HEK293 (cell line): ENCODE results near the gene CYTL1.

ENCODE experiments used
- CTCF ChIA-PET: fragments of 350-600 bp; formaldehyde crosslinking; extraction: SDS; loops from one replicate; lab custom pipeline; 2021; ENCODE audit warnings: antibody characterized with exemption; lab: Yijun Ruan, JAX
- POLR2A ChIA-PET: fragments of 300-600 bp; formaldehyde crosslinking; extraction: SDS; loops from one replicate; lab custom pipeline; 2020; ENCODE audit warnings: antibody characterized with exemption, inconsistent platforms; lab: Yijun Ruan, JAX
- H3K27ac ChIP-seq: fragments of 200-500 bp; sonication (Bioruptor generic); 2 replicates; pipeline ENCODE4 v1.5.1; 2014; ENCODE audit warnings: low read depth, low read length, control low read depth, inconsistent platforms; ENCODE audit errors: extremely low read depth
- H3K36me3 ChIP-seq, 2 experiments: fragments of 200-500 bp in 1 of 2; sonication (Bioruptor generic) in 1 of 2; 1 replicate in 1 of 2; 2 replicates in 1 of 2; pipeline ENCODE4 v1.5.1; 2014 to 2017; ENCODE audit warnings: inconsistent platforms in 2 of 2, low read length in 2 of 2; ENCODE audit not compliant: control insufficient read depth in 2 of 2, insufficient read depth in 1 of 2
- H3K4me1 ChIP-seq: fragments of 200-500 bp; sonication (Bioruptor generic); 2 replicates; pipeline ENCODE4 v1.5.1; 2014; ENCODE audit warnings: mild to moderate bottlenecking, low read length, inconsistent platforms; ENCODE audit not compliant: control insufficient read depth, insufficient read depth
- H3K4me3 ChIP-seq: 2 replicates; pipeline ENCODE4 v1.5.1; 2011; ENCODE audit warnings: low read depth, mild to moderate bottlenecking, control low read depth, low read length, moderate library complexity
- H3K9me3 ChIP-seq: fragments of 200-500 bp; sonication (Bioruptor generic); 2 replicates; pipeline ENCODE4 v1.5.1; 2014; ENCODE audit warnings: low read depth, low read length, inconsistent platforms; ENCODE audit not compliant: control insufficient read depth, insufficient read depth
- HOXC10 ChIP-seq: sonication (generic); formaldehyde crosslinking; IDR thresholded peaks from 2 replicates; pipeline ENCODE4 v1.8.1; 2023; ENCODE audit warnings: mild to moderate bottlenecking, missing genetic modification reagents
- HOXD13 ChIP-seq: sonication (generic); formaldehyde crosslinking; IDR thresholded peaks from 2 replicates; pipeline ENCODE4 v1.8.0; 2022; ENCODE audit warnings: missing genetic modification reagents, borderline replicate concordance
- KLF17 ChIP-seq: fragments of 450-650 bp; formaldehyde crosslinking; IDR thresholded peaks from 2 replicates; pipeline ENCODE4 v1.5.1; 2016; ENCODE audit warnings: missing biosample characterization, missing genetic modification characterization
- PATZ1 ChIP-seq: fragments of 450-650 bp; formaldehyde crosslinking; IDR thresholded peaks from 2 replicates; pipeline ENCODE4 v1.5.1; 2016; ENCODE audit warnings: missing biosample characterization, missing genetic modification characterization
- PRDM6 ChIP-seq: fragments of 450-650 bp; formaldehyde crosslinking; IDR thresholded peaks from 2 replicates; pipeline ENCODE4 v1.5.1; 2017; ENCODE audit warnings: missing biosample characterization, missing genetic modification characterization
- SP2 ChIP-seq: fragments of 450-650 bp; formaldehyde crosslinking; IDR thresholded peaks from 2 replicates; pipeline ENCODE4 v1.5.1; 2016; ENCODE audit warnings: missing biosample characterization, missing genetic modification characterization
- SP7 ChIP-seq: fragments of 450-650 bp; formaldehyde crosslinking; IDR thresholded peaks from 2 replicates; pipeline ENCODE4 v1.5.1; 2016; ENCODE audit warnings: missing biosample characterization, missing genetic modification characterization
- WT1 ChIP-seq: fragments of 450-650 bp; formaldehyde crosslinking; IDR thresholded peaks from 2 replicates; pipeline ENCODE4 v1.5.1; 2016; ENCODE audit warnings: missing biosample characterization, missing genetic modification characterization
- ZBTB1 ChIP-seq: fragments of 450-650 bp; formaldehyde crosslinking; IDR thresholded peaks from 2 replicates; pipeline ENCODE4 v1.5.1; 2016; ENCODE audit warnings: missing biosample characterization, missing genetic modification characterization
- ZBTB11 ChIP-seq: fragments of 450-650 bp; formaldehyde crosslinking; conservative IDR thresholded peaks from 2 replicates; pipeline ENCODE4 v1.5.1; 2016; ENCODE audit warnings: low read depth, missing biosample characterization, missing genetic modification characterization
- ZBTB48 ChIP-seq: fragments of 450-650 bp; formaldehyde crosslinking; IDR thresholded peaks from 2 replicates; pipeline ENCODE4 v1.5.1; 2016; ENCODE audit warnings: missing biosample characterization, missing genetic modification characterization
- ZFP41 ChIP-seq: fragments of 450-650 bp; formaldehyde crosslinking; IDR thresholded peaks from 2 replicates; pipeline ENCODE4 v1.5.1; 2016; ENCODE audit warnings: missing biosample characterization, missing genetic modification characterization, borderline replicate concordance
- ZNF121 ChIP-seq: fragments of 450-650 bp; formaldehyde crosslinking; IDR thresholded peaks from 2 replicates; pipeline ENCODE4 v1.5.1; 2016; ENCODE audit warnings: missing biosample characterization, missing genetic modification characterization
- ZNF174 ChIP-seq: fragments of 450-650 bp; formaldehyde crosslinking; IDR thresholded peaks from 2 replicates; pipeline ENCODE4 v1.5.0; 2017; ENCODE audit warnings: missing biosample characterization, mild to moderate bottlenecking, missing genetic modification characterization
- ZNF184 ChIP-seq: fragments of 450-650 bp; IDR thresholded peaks from 2 replicates; pipeline ENCODE4 v1.5.1; 2018; ENCODE audit warnings: missing biosample characterization, mild to moderate bottlenecking, missing genetic modification characterization
- ZNF24 ChIP-seq: fragments of 450-650 bp; formaldehyde crosslinking; IDR thresholded peaks from 2 replicates; pipeline ENCODE4 v1.5.1; 2016; ENCODE audit warnings: missing biosample characterization, missing genetic modification characterization
- ZNF324 ChIP-seq: fragments of 450-650 bp; formaldehyde crosslinking; IDR thresholded peaks from 2 replicates; pipeline ENCODE4 v1.5.1; 2016; ENCODE audit warnings: missing biosample characterization, missing genetic modification characterization
- ZNF335 ChIP-seq: fragments of 450-650 bp; formaldehyde crosslinking; conservative IDR thresholded peaks from 2 replicates; pipeline ENCODE4 v1.5.1; 2016; ENCODE audit warnings: missing biosample characterization, missing genetic modification characterization
- ZNF354C ChIP-seq: fragments of 450-650 bp; formaldehyde crosslinking; IDR thresholded peaks from 2 replicates; pipeline ENCODE4 v1.5.1; 2016; ENCODE audit warnings: missing biosample characterization, missing genetic modification characterization, low read depth, borderline replicate concordance
- ZNF37A ChIP-seq: fragments of 450-650 bp; IDR thresholded peaks from 2 replicates; pipeline ENCODE4 v1.5.1; 2018; ENCODE audit warnings: missing biosample characterization, missing genetic modification characterization
- ZNF398 ChIP-seq: fragments of 450-650 bp; formaldehyde crosslinking; IDR thresholded peaks from 2 replicates; pipeline ENCODE4 v1.5.1; 2017; ENCODE audit warnings: missing biosample characterization, missing genetic modification characterization
- ZNF560 ChIP-seq: fragments of 450-650 bp; formaldehyde crosslinking; IDR thresholded peaks from 2 replicates; pipeline ENCODE4 v1.5.1; 2017; ENCODE audit warnings: missing biosample characterization, missing genetic modification characterization, borderline replicate concordance
- ZNF623 ChIP-seq: fragments of 450-650 bp; formaldehyde crosslinking; IDR thresholded peaks from 2 replicates; pipeline ENCODE4 v1.5.1; 2016; ENCODE audit warnings: missing biosample characterization, missing genetic modification characterization
- ZNF626 ChIP-seq: fragments of 450-650 bp; sonication (Bioruptor Pico); formaldehyde crosslinking; IDR thresholded peaks from 2 replicates; pipeline ENCODE4 v1.5.1; 2018; ENCODE audit warnings: missing biosample characterization, missing genetic modification characterization, inconsistent platforms
- ZSCAN16 ChIP-seq: fragments of 450-650 bp; formaldehyde crosslinking; IDR thresholded peaks from 2 replicates; pipeline ENCODE4 v1.5.1; 2016; ENCODE audit warnings: missing biosample characterization, missing genetic modification characterization

CYTL1 gene

GRCh38 chr4:4981427-4981826 is 37.8 kb downstream of the CYTL1 start (continued):
- no peak for TF ChIP-seq ZSCAN16 (tag by site-specific recombination)
- TF ChIP-seq ZNF24 (tag by site-specific recombination) = no peak
- TF ChIP-seq ZNF335 (tag by site-specific recombination) = no peak
- no peak for TF ChIP-seq ZNF324 (tag by site-specific recombination)
- no peak for TF ChIP-seq HOXD13 (CRISPR knock-in tag)
- TF ChIP-seq ZBTB1 = no peak

- H3K9me3 ChIP-seq = no peaks in the 10 kb centered on the region
- no peaks in the 10 kb centered on the region for H3K36me3 ChIP-seq
- H3K4me3 ChIP-seq = no peak overlapping the region
- POLR2A ChIA-PET = no interaction called here
- H3K4me1 ChIP-seq = no peaks in the 10 kb centered on the region
- no peak overlapping the region for H3K27ac ChIP-seq
- CTCF ChIA-PET = no interaction called here
- TF ChIP-seq WT1 (no peak), ZFP41 (no peak), PRDM6 (tag by site-specific recombination) (no peak), ZNF623 (tag by site-specific recombination) (no peak), ZNF354C (no peak), ZNF174 (tag by site-specific recombination) (no peak), ZNF626 (tag by site-specific recombination) (no peak), SP2 (tag by site-specific recombination) (no peak), ZNF560 (tag by site-specific recombination) (no peak), ZNF121 (tag by site-specific recombination) (no peak), KLF17 (tag by site-specific recombination) (no peak), ZNF398 (tag by site-specific recombination) (no peak), ZBTB48 (tag by site-specific recombination) (no peak), SP7 (no peak), ZNF37A (tag by site-specific recombination) (no peak)
Observed at GRCh38 chr4:4980621-4981230, 38.5 kb downstream of the CYTL1 start.

- CTCF ChIA-PET = no interaction called here
- Histone ChIP-seq H3K4me3 (no peak overlapping the region), H3K27ac (no peak overlapping the region), H3K4me1 (no peaks in the 10 kb centered on the region), H3K9me3 (no peaks in the 10 kb centered on the region), H3K36me3 (no peaks in the 10 kb centered on the region)
- POLR2A ChIA-PET = no interaction called here
- TF ChIP-seq PATZ1 (tag by site-specific recombination) (no peak), ZBTB11 (tag by site-specific recombination) (no peak), HOXC10 (CRISPR knock-in tag) (no peak), ZNF184 (tag by site-specific recombination) (no peak)
Observed at GRCh38 chr4:4979971-4980370, 39.3 kb downstream of the CYTL1 start.
